ENCODE measurements around the gene RHBDL3. TPM values are rescaled to one million over a fixed set of nuclear protein-coding genes. Genes with fewer than 3 reads are reported as not detected.
A peak's percentile ranks its signal among the peaks of the same experiment; 100 is the strongest.

Gene RHBDL3
- total and polyA plus RNA-seq, 10 of the 15 experiments (the other 5 are each of a cell fraction or from before 2014, with no cell fraction given) = 0.04 to 0.24 (median 0.04) TPM; not detected in 5

- Histone ChIP-seq H3K79me2 (ENCODE audit: control insufficient read depth, insufficient read depth, low read length) (no peaks in the 10 kb centered on the region), H4K20me1 (ENCODE audit: control insufficient read depth, insufficient read depth) (no peaks in the 10 kb centered on the region), H3K27me3 (replicated peaks in 1 of 2; ENCODE audit: control insufficient read depth in 2 of 2, insufficient read depth in 2 of 2, low read length in 1 of 2) (peaks cover 0 to 2% of the 10 kb centered on the region in 2 experiments; a peak in 3 of 4 replicates), H3K9me3 (replicated peaks; ENCODE audit: control insufficient read depth, insufficient read depth, low read length) (no peaks in the 10 kb centered on the region), H3K4me2 (ENCODE audit: control insufficient read depth, insufficient read depth) (no peak overlapping the region), H3K36me3 (ENCODE audit: control insufficient read depth in 2 of 2, insufficient read depth in 2 of 2, low read length in 1 of 2) (no peaks in the 10 kb centered on the region), H3K4me3 (no peak overlapping the region), H3K27ac (ENCODE audit: control insufficient read depth, insufficient read depth) (no peak overlapping the region), H3K9ac (ENCODE audit: control insufficient read depth, insufficient read depth, low read length) (no peak overlapping the region), H3K4me1 (ENCODE audit: control insufficient read depth, insufficient read depth, low read length) (peaks cover 7% of the 10 kb centered on the region), H2AFZ (ENCODE audit: control insufficient read depth, low read depth, low read length) (no peak overlapping the region)
- intact Hi-C loops (cut with micrococcal nuclease; ENCODE audit: unreplicated experiment) (loop anchor here (1.0 to 5.0 kb wide), 2 partner anchors 66 to 117 kb away; no protein-coding TSS in a partner anchor), in situ Hi-C loops (cut with MboI) (no loop called here)
- ATAC-seq (peak; percentile 89), FAIRE-seq (peak; percentile 35), DNase-seq (ENCODE audit: low read depth, low spot score) (peak; percentile 55)
- ChIA-PET POLR2A (interaction anchor here (1.4 kb wide), 1 partner anchor 9 kb away, joined by 4 read pairs; no protein-coding TSS in a partner anchor), RAD21 (ENCODE audit: unreplicated experiment) (interaction anchor here (0.7 to 5.8 kb wide), 11 partner anchors 9 to 192 kb away, joined by 3 to 53 read pairs (median 4); partner anchors contain the start of gene PSMD11), SMC1A (ENCODE audit: uncharacterized antibody, unreplicated experiment) (interaction anchor here (0.6 to 3.6 kb wide), 15 partner anchors 8 to 142 kb away, joined by 3 to 22 read pairs (median 3); no protein-coding TSS in a partner anchor), CTCF (interaction anchor here (0.5 to 7.9 kb wide), 20 partner anchors 11 to 1071 kb away, joined by 3 to 132 read pairs (median 5); partner anchors contain the start of gene PSMD11)
- BruUV-seq (replicated peaks) = no TSS peak
- WGBS (ENCODE audit: insufficient coverage, insufficient replicate concordance, low lambda C conversion rate, missing lambda C conversion rate) = 6% methylated on average over 5 of the region's 5 CpGs
- TF ChIP-seq CBX5 (IDR thresholded peaks at IDR 0.05; ENCODE audit: low read depth) = no peak
- no peak for TF ChIP-seq HDAC6 (IDR thresholded peaks at IDR 0.05; ENCODE audit: unreplicated experiment)
- TF ChIP-seq E2F4 (IDR thresholded peaks at IDR 0.05; ENCODE audit: low read depth, low read length) = no peak
- TF ChIP-seq PML (IDR thresholded peaks at IDR 0.05; ENCODE audit: low read length) = no peak
- no peak for TF ChIP-seq CREB1 (IDR thresholded peaks at IDR 0.05; ENCODE audit: low read depth)
- peak; percentile 69 for TF ChIP-seq MTA2 (IDR thresholded peaks at IDR 0.05; ENCODE audit: low read depth)
- 0 out of 2 replicates have a peak, but pooled peaks have one; percentile 56 for TF ChIP-seq NBN (IDR thresholded peaks at IDR 0.05)
- TF ChIP-seq STAT1 (conservative IDR thresholded peaks at IDR 0.05) = peak; percentile 78; the same call in 1 of the 2 replicates
- TF ChIP-seq RELA (IDR thresholded peaks at IDR 0.05; ENCODE audit: borderline replicate concordance, partially characterized antibody) = peak; percentile 41
- peak; percentile 58; the same call in 1 of the 3 replicates for TF ChIP-seq POU2F2 (IDR thresholded peaks at IDR 0.05; ENCODE audit: borderline replicate concordance, low read depth, low read length)
- TF ChIP-seq, protein P1, sequence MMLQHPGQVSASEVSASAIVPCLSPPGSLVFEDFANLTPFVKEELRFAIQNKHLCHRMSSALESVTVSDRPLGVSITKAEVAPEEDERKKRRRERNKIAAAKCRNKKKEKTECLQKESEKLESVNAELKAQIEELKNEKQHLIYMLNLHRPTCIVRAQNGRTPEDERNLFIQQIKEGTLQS (IDR thresholded peaks at IDR 0.05; ENCODE audit: borderline replicate concordance, extremely low read depth, low read depth, low read length) = no peak
- no peak for TF ChIP-seq ZSCAN29 (IDR thresholded peaks at IDR 0.05)
- TF ChIP-seq RCOR1 (conservative IDR thresholded peaks at IDR 0.05; ENCODE audit: low read depth, low read length) = 0 out of 2 replicates have a peak, but pooled peaks have one; percentile 56
- no peak for TF ChIP-seq TCF12 (IDR thresholded peaks at IDR 0.05; ENCODE audit: low read depth, low read length)
- TF ChIP-seq SMARCA5 (IDR thresholded peaks at IDR 0.05) = peak; percentile 74; the same call in 1 of the 2 replicates
- TF ChIP-seq ZNF217 (IDR thresholded peaks at IDR 0.05) = peak; percentile 76; the same call in 1 of the 2 replicates
- TF ChIP-seq STAT3 (IDR thresholded peaks at IDR 0.05; ENCODE audit: low read depth, low read length) = no peak
- TF ChIP-seq RBBP5 (conservative IDR thresholded peaks at IDR 0.05) = no peak
- no peak for TF ChIP-seq SRF (IDR thresholded peaks at IDR 0.05; ENCODE audit: low read depth in 2 of 2, low read length in 2 of 2)
- no peak for TF ChIP-seq RELB (IDR thresholded peaks at IDR 0.05; ENCODE audit: low read depth)
- TF ChIP-seq MAX (IDR thresholded peaks at IDR 0.05; ENCODE audit: low read depth, low read length) = no peak
- TF ChIP-seq TCF7 (IDR thresholded peaks at IDR 0.05; ENCODE audit: borderline replicate concordance) = no peak
- no peak for TF ChIP-seq POLR2A (IDR thresholded peaks at IDR 0.05; ENCODE audit: low read depth, low read length)
- TF ChIP-seq TBL1XR1 (IDR thresholded peaks at IDR 0.05; ENCODE audit: low read depth, low read length) = no peak
Observed at GRCh38 chr17:32319548-32319905, 53.9 kb downstream of the RHBDL3 start.
